Kidney (tissue), 14 donors: Measurements from ENCODE around the gene THRB. TPM values are rescaled to one million over a fixed set of nuclear protein-coding genes. Genes with fewer than 3 reads are reported as not detected.

Experiments used
- DNase-seq, 5 donors: peaks; one replicate each; pipeline ENCODE4 v3.0.0-alpha.2; 2013 to 2020
- FAIRE-seq: peaks from 2 replicates; lab custom pipeline; 2012; peaks lifted over from hg19 to GRCh38; lab: Jason Lieb, UNC
- H3K27ac ChIP-seq, 2 donors: one replicate each; pipeline ENCODE4 v1.7.0; 2013; ENCODE audit warnings: low read depth in 2 of 2, low read length in 2 of 2, inconsistent platforms in 1 of 2
- H3K27me3 ChIP-seq: one replicate; pipeline ENCODE4 v1.7.1; 2013; ENCODE audit warnings: low read length, inconsistent platforms; ENCODE audit not compliant: control insufficient read depth, insufficient read depth
- H3K36me3 ChIP-seq, 3 donors: one replicate each; pipeline versions ENCODE4 v1.7.0 to v1.7.1; 2013; ENCODE audit warnings: low read length in 3 of 3, control low read depth in 1 of 3, inconsistent platforms in 1 of 3; ENCODE audit not compliant: insufficient read depth in 3 of 3, control insufficient read depth in 2 of 3
- H3K4me1 ChIP-seq, 3 donors: one replicate each; pipeline versions ENCODE4 v1.7.0 to v1.7.1; 2013; ENCODE audit warnings: low read length in 3 of 3, inconsistent platforms in 1 of 3, low read depth in 1 of 3; ENCODE audit not compliant: control insufficient read depth in 2 of 3, insufficient read depth in 2 of 3
- H3K4me3 ChIP-seq, 3 donors: one replicate each; pipeline versions ENCODE4 v1.7.0 to v1.8.1; 2013; ENCODE audit warnings: low read length in 3 of 3, control low read depth in 1 of 3, inconsistent platforms in 1 of 3
- H3K9ac ChIP-seq, 3 donors: one replicate each; pipeline versions ENCODE4 v1.7.0 to v1.7.1; 2013; ENCODE audit warnings: low read length in 3 of 3, control low read depth in 1 of 3, inconsistent platforms in 1 of 3
- H3K9me3 ChIP-seq, 3 donors: one replicate each; pipeline versions ENCODE4 v1.7.0 to v1.7.1; 2013; ENCODE audit warnings: low read length in 3 of 3, control low read depth in 1 of 3, inconsistent platforms in 1 of 3; ENCODE audit not compliant: control insufficient read depth in 2 of 3, insufficient read depth in 1 of 3
- CTCF ChIP-seq: IDR thresholded peaks from 3 replicates; pipeline ENCODE4 v1.5.1; 2012; ENCODE audit warnings: mild to moderate bottlenecking, moderate library complexity, borderline replicate concordance; ENCODE audit not compliant: insufficient read depth; ENCODE audit errors: extremely low read depth
- intact Hi-C: fragments of 100-400 bp; cut with DNase I; formaldehyde crosslinking; loops from one replicate; pipeline ENCODE4 v1.11.1; 2022
- polyA plus RNA-seq: library from polyadenylated mRNA; stranded (reverse); fragments of 350-450 nt; fragmentation: Illumina TruSeq; extraction: RNeasy Lipid Tissue Mini Kit (QIAGEN cat#74804); gene quantifications from one replicate; pipeline ENCODE4 v1.2.3, GENCODE V29; 2014; ENCODE audit warnings: low read depth, low replicate concordance; ENCODE audit not compliant: insufficient read depth
- total RNA-seq: library from RNA; stranded (reverse); fragmentation: NEBNext Ultra II Directional; extraction: Animal tissue kit (Norgen Biotek cat#: 25700); gene quantifications from one replicate; pipeline ENCODE4 v1.2.1, GENCODE V29; 2021
- donor health status: control.
- donor health status: control.
- donor health status: control.
- donor health status: control.
- donor health status: control.
- donor health status: DM: yes; HTN: yes; CAD: no.
- donor health status: Normal renal cell carcinoma (clear cell type).

Gene THRB
- total and polyA plus RNA-seq, 2 donors from 2014 or later = 4.5 to 17.2 TPM

- H3K9me3 ChIP-seq = no peaks in the 10 kb centered on the region
- intact Hi-C loops = no loop called here
- FAIRE-seq (no peak), DNase-seq (peak in 3 of 5 donors; percentile 22 to 33 (median 22))
- no peak for TF ChIP-seq CTCF
- H3K27ac ChIP-seq = peak overlapping the region; percentile 1 to 19
- no peaks in the 10 kb centered on the region for H3K27me3 ChIP-seq
- no peak overlapping the region for H3K9ac ChIP-seq
- peaks cover 5 to 24% (median 6%) of the 10 kb centered on the region in 3 donors for H3K4me1 ChIP-seq
- H3K36me3 ChIP-seq = no peaks in the 10 kb centered on the region
- H3K4me3 ChIP-seq = no peak overlapping the region
Observed at GRCh38 chr3:24299806-24300626, 194.6 kb downstream of the THRB start.

GRCh38 chr3:24299246-24299805 is 195.3 kb downstream of the THRB start:
- intact Hi-C loops = no loop called here
- H3K27ac ChIP-seq = no peak overlapping the region
- FAIRE-seq (peak; percentile 79), DNase-seq (peak in 2 of 5 donors; percentile 29 to 34)
- peaks cover 0 to 3% (median 0%) of the 10 kb centered on the region in 3 donors for H3K9me3 ChIP-seq
- TF ChIP-seq CTCF = no peak
- H3K36me3 ChIP-seq = no peaks in the 10 kb centered on the region
- peaks cover 5 to 24% (median 6%) of the 10 kb centered on the region in 3 donors for H3K4me1 ChIP-seq
- H3K9ac ChIP-seq = no peak overlapping the region
- no peaks in the 10 kb centered on the region for H3K27me3 ChIP-seq
- no peak overlapping the region for H3K4me3 ChIP-seq

GRCh38 chr3:24296441-24297205 is 198.0 kb downstream of the THRB start:
- Histone ChIP-seq H3K4me1 (peaks cover 5 to 16% (median 6%) of the 10 kb centered on the region in 3 donors), H3K4me3 (no peak overlapping the region), H3K9me3 (peaks cover 0 to 10% (median 0%) of the 10 kb centered on the region in 3 donors), H3K36me3 (no peaks in the 10 kb centered on the region), H3K9ac (no peak overlapping the region), H3K27ac (no peak overlapping the region), H3K27me3 (no peaks in the 10 kb centered on the region)
- no peak for DNase-seq
- no peak for FAIRE-seq
- TF ChIP-seq CTCF = no peak
- intact Hi-C loops = no loop called here
